Muscle of leg (tissue), 11 donors: ENCODE measurements around the gene GRK4. TPM values are rescaled to one million over a fixed set of nuclear protein-coding genes. Genes with fewer than 3 reads are reported as not detected.

Source experiments
- DNase-seq: peaks from one replicate; pipeline ENCODE4 v3.0.0; 2013
- H3K27ac ChIP-seq: one replicate; pipeline ENCODE4 v1.5.1; 2013; ENCODE audit warnings: mild to moderate bottlenecking, low read length, control low read depth
- H3K27me3 ChIP-seq: one replicate; pipeline ENCODE4 v1.6.1; 2013; ENCODE audit warnings: low read length; ENCODE audit not compliant: control insufficient read depth, insufficient read depth
- H3K36me3 ChIP-seq: one replicate; pipeline ENCODE4 v1.6.1; 2013; ENCODE audit warnings: low read length; ENCODE audit not compliant: control insufficient read depth, insufficient read depth
- H3K4me1 ChIP-seq: one replicate; pipeline ENCODE4 v1.6.1; 2013; ENCODE audit warnings: low read length; ENCODE audit not compliant: control insufficient read depth, insufficient read depth
- H3K4me3 ChIP-seq: one replicate; pipeline ENCODE4 v1.5.1; 2013; ENCODE audit warnings: low read length, control low read depth
- H3K9me3 ChIP-seq: replicated peaks from 2 replicates; pipeline ENCODE4 v1.6.1; 2013; ENCODE audit warnings: low read depth, low read length; ENCODE audit not compliant: control insufficient read depth
- WGBS: methylation state at CpG from one replicate; pipeline ENCODE4 v1.1.5; 2013; ENCODE audit warnings: missing lambda C conversion rate; ENCODE audit not compliant: insufficient coverage; 5-methylcytosine and 5-hydroxymethylcytosine counted together
- polyA plus RNA-seq, 8 donors: library from polyadenylated mRNA; unstranded; fragments of 120-200 nt; gene quantifications; one replicate each; pipeline versions ENCODE4 v1.2.1 to v1.2.3, GENCODE V29; 2013; ENCODE audit warnings: inconsistent platforms in 1 of 8, low replicate concordance in 1 of 8; ENCODE audit not compliant: insufficient read length in 8 of 8, insufficient read depth in 1 of 8
- total RNA-seq: library from RNA; stranded (reverse); fragments of 120-200 nt; gene quantifications from one replicate; pipeline ENCODE4 v1.2.4, GENCODE V29; 2013

The GRK4 gene
- total and polyA plus RNA-seq, 9 donors = 6.7 to 16.1 (median 8.8) TPM

GRCh38 chr4:2930135-2930757, 33.1 kb upstream of the GRK4 start:
- Histone ChIP-seq H3K27me3 (no peaks in the 10 kb centered on the region), H3K9me3 (no peaks in the 10 kb centered on the region), H3K4me1 (peaks cover 25% of the 10 kb centered on the region), H3K36me3 (peaks cover 66% of the 10 kb centered on the region), H3K4me3 (no peak overlapping the region), H3K27ac (no peak overlapping the region)
- WGBS = 84% methylated on average over 10 of the region's 12 CpGs
- no peak for DNase-seq

GRCh38 chr4:2930758-2931511, 32.4 kb upstream of the GRK4 start:
- DNase-seq = no peak
- peaks cover 61% of the 10 kb centered on the region for H3K36me3 ChIP-seq
- H3K9me3 ChIP-seq = no peaks in the 10 kb centered on the region
- H3K27me3 ChIP-seq = no peaks in the 10 kb centered on the region
- peaks cover 32% of the 10 kb centered on the region for H3K4me1 ChIP-seq
- no peak overlapping the region for H3K4me3 ChIP-seq
- H3K27ac ChIP-seq = no peak overlapping the region
- WGBS = 76% methylated on average over 34 of the region's 34 CpGs

- peak; percentile 62 for DNase-seq
- WGBS = 70% methylated on average over 37 of the region's 38 CpGs
- H3K27ac ChIP-seq = peak overlapping the region; percentile 29
- H3K4me1 ChIP-seq = peaks cover 40% of the 10 kb centered on the region
- H3K4me3 ChIP-seq = no peak overlapping the region
- no peaks in the 10 kb centered on the region for H3K9me3 ChIP-seq
- H3K27me3 ChIP-seq = no peaks in the 10 kb centered on the region
- peaks cover 59% of the 10 kb centered on the region for H3K36me3 ChIP-seq
These were observed 31.7 kb upstream of the GRK4 start for GRCh38 chr4:2931512-2932301.

GRCh38 chr4:2932321-2932950, 30.9 kb upstream of the GRK4 start:
- WGBS = 72% methylated on average over 17 of the region's 18 CpGs
- no peak overlapping the region for H3K4me3 ChIP-seq
- no peaks in the 10 kb centered on the region for H3K9me3 ChIP-seq
- H3K27me3 ChIP-seq = no peaks in the 10 kb centered on the region
- no peak overlapping the region for H3K27ac ChIP-seq
- DNase-seq = no peak
- peaks cover 59% of the 10 kb centered on the region for H3K36me3 ChIP-seq
- peaks cover 45% of the 10 kb centered on the region for H3K4me1 ChIP-seq

GRCh38 chr4:2932951-2933565, 30.3 kb upstream of the GRK4 start:
- H3K4me1 ChIP-seq = peaks cover 45% of the 10 kb centered on the region
- DNase-seq = no peak
- H3K4me3 ChIP-seq = peak overlapping the region; percentile 68
- 68% methylated on average over 13 of the region's 15 CpGs for WGBS
- no peaks in the 10 kb centered on the region for H3K27me3 ChIP-seq
- H3K27ac ChIP-seq = peak overlapping the region; percentile 51
- H3K36me3 ChIP-seq = peaks cover 59% of the 10 kb centered on the region
- H3K9me3 ChIP-seq = no peaks in the 10 kb centered on the region

GRCh38 chr4:2933566-2934076, 29.8 kb upstream of the GRK4 start:
- WGBS = 31% methylated on average over 20 of the region's 31 CpGs
- Histone ChIP-seq H3K4me1 (peaks cover 45% of the 10 kb centered on the region), H3K36me3 (peaks cover 58% of the 10 kb centered on the region)

GRCh38 chr4:2934077-2934812, 29.1 kb upstream of the GRK4 start:
- H3K4me1 ChIP-seq = peaks cover 45% of the 10 kb centered on the region

More at GRCh38 chr4:2933566-2934076, 29.8 kb upstream of the GRK4 start:
- DNase-seq = no peak
- Histone ChIP-seq H3K4me3 (peak overlapping the region; percentile 68), H3K27ac (peak overlapping the region; percentile 15), H3K9me3 (no peaks in the 10 kb centered on the region), H3K27me3 (no peaks in the 10 kb centered on the region)

GRCh38 chr4:2934813-2935761, 28.3 kb upstream of the GRK4 start:
- Histone ChIP-seq H3K27ac (peak overlapping the region; percentile 52), H3K27me3 (no peaks in the 10 kb centered on the region), H3K4me1 (peaks cover 45% of the 10 kb centered on the region), H3K9me3 (no peaks in the 10 kb centered on the region), H3K36me3 (peaks cover 60% of the 10 kb centered on the region), H3K4me3 (peak overlapping the region; percentile 72)
- peak; percentile 96 for DNase-seq
- WGBS = under 1% methylated on average over 70 of the region's 70 CpGs

More at GRCh38 chr4:2934077-2934812, 29.1 kb upstream of the GRK4 start:
- H3K9me3 ChIP-seq = no peaks in the 10 kb centered on the region
- peaks cover 58% of the 10 kb centered on the region for H3K36me3 ChIP-seq
- under 1% methylated on average over 34 of the region's 93 CpGs for whole genome bisulfite sequencing
- H3K27me3 ChIP-seq = no peaks in the 10 kb centered on the region
- DNase-seq = peak; percentile 59
- peak overlapping the region; percentile 72 for H3K4me3 ChIP-seq
- peak overlapping the region; percentile 15 for H3K27ac ChIP-seq
